NOMO-1 treated with DMSO at 0.1 percent for 48 hours (cell line): Measurements from ENCODE around the gene TMEM8B.

Experiments used
- DNase-seq: peaks from one replicate; lab custom pipeline; 2025; ENCODE audit not compliant: unreplicated experiment; lab: John Stamatoyannopoulos, UW

Gene TMEM8B

DNA sequence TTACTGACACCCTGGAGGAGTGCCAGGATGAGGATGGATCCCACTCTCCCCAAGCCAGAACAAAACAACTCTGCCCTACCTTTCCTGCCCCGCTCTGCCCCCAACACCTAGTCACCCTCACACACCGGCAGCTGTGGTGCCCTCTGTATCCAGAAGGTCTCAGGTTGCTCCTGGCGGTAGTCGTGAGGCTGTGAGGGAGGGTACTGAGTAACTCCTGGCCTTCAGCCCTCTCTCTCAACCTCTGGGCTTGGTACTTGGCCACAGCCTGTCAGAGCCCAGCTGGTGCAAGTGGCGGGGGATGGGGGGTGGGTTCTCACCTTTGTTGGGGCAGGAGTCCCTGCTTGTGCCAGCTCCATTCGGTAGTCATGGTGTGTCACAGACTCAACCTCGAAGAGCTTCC, 18.9 kb upstream of the TMEM8B start:
- DNase-seq: no peak

DNA sequence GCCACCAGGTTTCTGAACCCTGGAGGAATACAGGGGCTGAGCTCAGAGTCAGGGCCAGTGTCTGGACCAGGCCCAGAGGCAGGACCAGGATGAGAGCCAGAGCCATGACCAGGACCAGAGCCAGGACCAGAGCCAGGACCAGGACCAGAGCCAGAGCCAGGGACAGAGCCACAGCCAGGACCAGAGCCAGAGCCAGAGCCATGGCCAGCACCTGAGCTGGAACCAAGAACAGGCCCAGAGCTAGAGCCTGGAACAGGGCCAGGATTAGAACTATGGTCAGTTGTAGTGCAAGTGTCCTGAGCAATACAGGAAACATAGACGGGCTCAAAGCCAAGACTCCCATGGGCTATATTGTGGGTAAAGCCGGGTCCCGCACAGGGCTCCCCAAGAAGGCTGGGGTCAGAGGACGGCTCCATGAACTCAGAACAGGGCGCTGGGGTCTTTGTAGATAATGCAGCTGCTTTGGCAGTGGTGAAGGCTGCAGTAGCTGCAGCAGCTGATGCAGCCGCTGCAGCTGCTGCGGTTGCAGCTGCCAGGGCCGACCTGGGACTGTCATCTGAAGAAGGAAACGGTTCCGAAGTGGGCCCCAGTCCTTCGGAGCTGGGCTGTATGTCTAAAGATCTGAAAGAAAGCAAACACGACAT, 17.5 kb upstream of the TMEM8B start:
- DNase-seq: no peak

DNA sequence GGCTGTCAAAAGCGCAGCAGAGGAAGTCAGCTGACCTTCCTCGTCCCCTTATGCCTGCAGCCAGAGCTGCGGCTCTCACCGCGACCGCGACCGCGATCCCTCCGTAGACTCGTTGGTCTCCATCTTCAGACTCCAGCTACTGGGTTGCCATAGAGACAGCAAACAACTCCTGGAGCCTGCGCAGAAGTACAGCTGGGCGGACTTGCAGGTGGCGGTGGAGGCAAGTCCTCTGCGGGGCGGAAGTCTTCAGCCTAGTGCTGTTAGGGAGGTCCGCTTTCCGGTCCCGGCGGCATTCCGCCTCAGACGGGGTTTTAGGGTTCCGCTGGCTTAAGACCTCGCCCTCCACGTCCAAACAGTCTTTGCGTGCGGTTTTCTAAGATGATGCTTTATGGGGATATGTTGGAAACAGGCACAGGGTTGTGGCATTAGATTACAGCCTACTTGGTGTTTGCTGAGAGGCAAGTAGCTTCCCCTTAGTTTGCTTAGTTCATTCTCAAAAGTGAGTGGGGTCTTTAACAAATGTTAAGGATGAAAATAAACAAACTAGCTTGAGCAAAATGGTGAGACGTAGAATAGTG, 16.9 kb upstream of the TMEM8B start, which contains the start of gene SPAG8:
Gene SPAG8 (minus strand): TSS at position 238 of the 578 bp plus-strand sequence. CDS start 115 bp downstream, at position 123.
- peak; percentile 100 for DNase-seq

DNA sequence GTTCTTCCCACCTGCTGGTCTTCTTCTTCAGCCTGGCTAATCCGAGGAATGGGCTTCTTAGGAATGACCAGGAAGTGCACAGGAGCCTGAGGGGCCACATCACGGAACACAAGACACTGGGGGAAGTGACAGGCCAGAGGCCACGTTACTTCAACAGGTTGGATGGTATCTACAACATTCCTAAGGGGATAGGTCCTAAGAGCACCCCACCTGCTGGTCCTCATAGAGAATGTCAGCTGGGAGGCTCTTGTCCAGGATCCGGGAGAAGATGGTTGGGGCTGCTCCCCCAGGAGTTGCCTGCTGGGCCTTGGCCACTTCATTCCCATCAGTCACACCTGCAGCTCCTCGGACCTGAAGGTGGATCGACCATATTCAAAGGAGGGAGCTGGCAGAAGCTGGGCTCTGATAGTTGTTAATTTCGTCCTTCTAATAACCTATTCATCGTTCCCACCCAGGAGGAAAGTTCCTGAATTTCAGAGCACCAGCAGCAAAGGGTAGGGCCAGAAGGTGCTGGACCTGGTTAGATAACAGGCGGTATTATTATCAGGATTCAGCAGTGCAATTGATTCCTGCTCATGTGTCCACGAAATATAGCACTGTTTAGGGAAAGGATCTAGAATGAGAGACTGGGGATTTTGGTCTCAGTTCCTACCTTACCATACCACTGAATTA, 15.5 kb upstream of the TMEM8B start:
- DNase-seq: no peak

DNA sequence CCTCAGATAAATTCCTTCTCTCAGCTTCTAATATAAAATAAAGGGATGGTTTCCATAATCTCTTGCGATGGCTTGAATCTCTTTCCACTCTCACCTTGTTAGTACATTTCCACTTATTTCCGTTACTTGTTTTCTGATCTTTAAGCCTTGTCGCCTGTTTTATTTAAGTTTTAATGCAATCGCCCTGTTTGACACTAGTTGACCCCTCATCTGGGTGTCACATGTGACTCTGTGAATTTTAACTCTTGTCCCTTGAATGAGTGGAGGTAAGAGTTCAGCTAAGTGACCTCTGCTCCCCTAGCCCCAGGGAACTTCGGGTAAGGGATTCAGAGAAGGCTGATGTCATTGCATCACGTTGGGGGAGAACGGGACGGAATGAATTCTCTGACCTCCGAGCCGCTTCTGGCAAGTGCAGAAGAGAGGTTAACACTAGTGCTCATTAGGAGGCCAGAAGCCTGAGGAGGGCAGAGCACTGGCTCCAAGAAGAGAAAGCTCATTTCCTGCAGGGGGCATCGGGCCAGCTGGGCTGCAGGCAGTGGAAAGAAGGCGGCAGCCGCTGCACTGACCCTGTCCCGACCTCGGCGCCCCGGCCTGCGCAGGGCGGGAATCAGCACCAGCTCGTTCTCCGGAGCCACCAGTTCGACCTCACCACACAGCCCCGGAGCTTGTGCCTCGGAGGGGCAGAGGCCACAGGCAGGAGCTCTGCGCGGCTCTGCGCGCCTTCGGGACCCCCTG, 14.8 kb upstream of the TMEM8B start:
- peak; percentile 80 for DNase-seq

DNA sequence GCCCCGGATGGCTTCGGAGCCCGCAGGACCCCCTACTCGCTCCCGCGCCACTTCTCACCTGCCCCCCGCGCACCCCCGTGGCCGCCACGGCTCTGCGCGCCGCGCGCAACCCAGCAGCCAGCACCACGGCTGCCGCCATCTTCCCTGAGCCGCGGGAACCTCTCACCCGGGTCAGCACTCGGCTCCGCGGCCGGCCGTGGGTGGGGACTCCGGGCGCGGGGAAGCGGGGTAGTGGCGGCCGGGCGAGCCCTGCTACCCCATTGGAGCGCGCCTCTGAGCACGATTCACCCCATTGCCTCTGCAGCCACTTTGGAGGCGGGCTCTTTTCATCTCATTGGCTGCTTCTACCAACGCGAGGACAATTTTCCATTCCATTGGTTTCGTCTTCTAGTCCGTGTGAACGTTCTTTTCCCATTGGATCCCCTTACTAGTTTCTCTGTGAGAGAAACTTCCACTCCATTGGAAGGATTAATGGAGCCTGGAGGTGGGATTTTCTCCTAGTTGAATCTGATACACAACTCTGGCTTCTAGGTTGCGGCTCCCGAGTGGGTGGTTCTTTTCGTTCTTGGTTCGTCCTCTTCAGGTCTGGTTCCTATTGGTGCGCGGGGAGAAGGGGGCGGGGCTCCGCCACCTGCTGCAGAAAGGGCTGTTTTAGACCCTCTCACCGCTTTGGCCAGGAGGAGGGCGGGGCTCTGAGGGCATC, 14.0 kb upstream of the TMEM8B start, which contains the start of gene HINT2:
Gene HINT2 (minus strand): TSS at position 202 of the 703 bp plus-strand sequence. CDS start 63 bp downstream, at position 139.
- peak; percentile 100 for DNase-seq

DNA sequence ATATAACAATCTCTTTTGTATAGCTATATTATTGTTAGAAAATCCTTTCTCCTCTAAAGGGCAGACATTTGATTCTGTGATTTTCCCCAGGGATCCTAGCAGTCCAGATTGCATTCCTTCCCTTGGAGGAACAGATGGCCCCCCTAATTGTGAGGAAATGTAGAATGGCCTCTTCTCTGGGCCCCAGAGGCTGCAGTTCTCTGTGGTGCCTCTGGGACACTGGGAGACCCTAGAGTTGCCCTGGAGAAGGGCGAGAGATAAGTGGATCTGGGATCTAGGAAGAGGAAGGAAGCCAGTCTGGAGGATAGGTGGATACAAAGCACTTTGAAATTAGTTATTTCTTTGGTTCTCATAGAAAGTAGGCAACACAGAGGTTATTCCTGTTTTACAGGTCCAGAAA, 12.3 kb upstream of the TMEM8B start:
- DNase-seq: no peak

DNA sequence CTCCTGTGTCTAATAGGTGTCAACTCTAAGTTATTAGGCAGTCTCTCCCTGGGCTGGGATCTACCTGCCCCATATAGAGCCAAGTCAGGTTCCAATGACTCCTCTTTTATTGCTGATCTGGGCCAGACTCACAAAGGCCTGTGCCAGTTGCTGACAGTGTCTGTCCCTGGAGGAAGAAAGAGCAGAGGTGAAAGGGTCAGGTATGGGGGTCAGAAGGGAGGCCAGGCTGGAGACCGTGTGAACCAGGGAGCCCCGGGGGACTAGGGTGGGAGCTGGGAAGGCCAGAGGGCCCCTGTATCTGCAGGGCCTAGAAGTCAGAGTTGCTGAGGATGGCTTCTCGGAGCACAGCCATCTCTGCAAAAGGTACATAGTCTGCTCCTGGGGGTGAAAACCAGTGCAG, 10.7 kb upstream of the TMEM8B start:
- DNase-seq: no peak

DNA sequence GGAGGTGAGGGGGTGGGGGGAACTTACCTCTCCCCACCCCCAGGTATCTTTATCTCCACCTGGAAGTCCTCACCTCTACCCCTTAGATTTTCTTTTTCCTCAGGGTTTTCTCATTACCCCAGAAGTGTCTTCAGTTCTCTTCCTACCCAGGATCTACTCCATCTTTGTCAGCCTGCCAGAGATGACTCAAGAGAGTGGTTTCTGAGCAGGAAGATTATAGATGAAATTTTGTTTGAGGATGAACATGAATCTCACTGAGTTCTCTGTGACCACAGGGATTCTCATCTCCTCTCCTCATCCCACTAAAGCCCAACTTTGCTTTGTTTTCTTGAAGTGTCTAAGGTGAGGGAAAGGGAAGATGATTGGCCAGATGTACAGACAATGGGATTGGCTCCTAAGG, 9.0 kb upstream of the TMEM8B start:
- no peak for DNase-seq

DNA sequence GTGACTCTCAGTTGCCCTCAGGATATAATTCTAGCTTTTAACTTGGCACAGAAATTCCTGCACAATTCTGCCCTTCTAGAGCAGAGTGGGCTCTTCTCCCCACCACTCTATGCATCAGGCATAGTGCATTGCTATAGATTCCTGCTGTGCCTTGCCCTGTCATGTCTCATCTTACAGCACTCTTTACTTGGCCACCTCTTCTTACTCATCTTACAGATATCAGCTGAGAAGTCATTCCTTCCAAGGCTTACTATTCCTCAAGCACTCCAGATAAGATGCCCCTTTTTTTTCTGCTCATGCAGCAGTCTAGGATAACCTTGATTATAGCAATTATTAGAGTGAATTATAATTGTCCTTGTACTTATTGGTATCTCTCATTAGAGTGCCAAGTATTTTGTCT, 6.1 kb upstream of the TMEM8B start:
- no peak for DNase-seq

DNA sequence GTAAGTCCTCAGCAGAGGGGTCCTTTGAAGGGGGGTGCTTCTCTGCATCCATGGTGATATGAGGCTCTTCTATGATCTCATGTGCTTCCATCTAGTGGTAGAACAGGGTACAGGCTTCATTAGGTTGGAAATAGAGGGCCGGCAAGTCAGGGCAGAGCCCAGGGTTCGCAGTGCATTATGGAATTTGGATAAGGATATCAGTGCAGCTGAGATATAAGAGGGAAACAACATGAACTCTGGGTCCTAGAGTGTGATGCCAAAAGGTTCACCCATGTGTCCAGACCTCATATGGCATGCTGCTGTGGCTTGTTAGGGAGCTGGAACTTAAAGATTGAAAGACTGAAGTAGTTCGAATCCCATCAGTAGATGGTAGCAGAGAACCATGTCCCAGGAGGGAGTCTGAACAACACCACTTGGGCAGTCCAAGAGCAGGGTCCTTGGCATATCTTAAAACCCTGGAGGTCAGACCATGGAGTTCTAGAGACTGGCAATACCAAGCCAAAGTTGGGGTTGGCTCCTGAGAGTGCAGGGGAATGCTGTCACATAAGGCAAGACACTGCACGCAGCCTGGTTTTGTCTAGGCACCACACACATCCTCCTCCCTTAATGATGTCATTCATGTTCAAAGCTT, 2.8 kb upstream of the TMEM8B start:
- DNase-seq: peak; percentile 83

DNA sequence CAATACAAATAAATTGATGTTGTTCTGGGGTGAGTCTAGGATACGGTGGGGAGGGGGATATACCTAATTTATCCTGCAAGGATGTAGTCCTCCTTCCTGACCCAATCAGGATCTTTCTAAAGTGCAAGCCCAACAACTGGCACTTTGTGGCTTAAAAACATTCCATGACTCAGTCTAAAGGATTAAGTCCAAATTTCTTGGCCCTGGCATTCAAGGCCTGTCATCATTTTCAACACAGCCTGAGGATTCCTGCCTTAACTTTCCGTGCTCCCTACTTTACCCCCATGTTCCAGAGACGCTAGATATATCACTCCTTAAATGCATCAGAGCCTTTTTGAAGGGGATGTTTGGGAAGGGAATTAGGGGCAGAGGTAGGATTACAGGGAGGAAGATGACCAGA, 1.5 kb upstream of the TMEM8B start:
- DNase-seq: no peak

DNA sequence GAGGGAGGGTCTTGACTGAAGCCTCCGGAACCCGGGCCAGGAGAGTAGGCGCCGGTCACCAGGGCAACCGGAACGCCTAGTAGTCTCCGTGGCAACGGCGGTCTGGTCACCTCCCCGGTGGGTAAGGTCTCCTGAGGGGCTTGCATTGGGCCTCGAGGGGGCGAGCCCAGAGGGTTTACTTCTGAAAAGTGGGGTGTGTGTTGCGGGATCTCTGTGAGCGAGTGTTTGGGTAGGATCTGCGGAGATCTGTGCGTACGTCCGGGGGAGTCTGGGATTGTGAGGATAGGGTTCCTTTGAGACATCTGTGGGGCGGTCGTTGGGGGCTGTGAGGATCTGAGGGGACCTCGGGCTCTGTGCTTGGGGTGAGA, 328 bp upstream of the TMEM8B start, which contains the start of gene FAM221B:
Gene FAM221B (minus strand): TSS at position 17 of the 368 bp plus-strand sequence. CDS start 2,571 bp downstream, outside the sequence.
- no peak for DNase-seq

DNA sequence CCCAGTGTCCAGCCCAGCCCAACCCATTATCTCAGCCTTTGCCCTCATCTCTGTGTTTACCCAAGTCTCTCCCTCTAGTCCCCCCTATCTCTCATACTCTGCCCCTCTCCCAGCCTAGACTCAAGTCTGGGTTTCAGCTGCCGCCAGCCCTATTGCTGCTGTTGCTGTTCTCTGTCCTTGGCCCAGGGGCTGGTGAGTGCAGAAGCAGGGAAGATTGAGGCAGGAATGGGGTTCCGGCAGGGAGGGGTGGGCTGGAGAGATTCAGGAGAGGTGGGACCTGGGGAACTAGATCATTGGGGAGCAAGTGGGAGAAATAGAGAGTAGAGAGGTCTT, 702 bp downstream of the TMEM8B start:
- DNase-seq: no peak

DNA sequence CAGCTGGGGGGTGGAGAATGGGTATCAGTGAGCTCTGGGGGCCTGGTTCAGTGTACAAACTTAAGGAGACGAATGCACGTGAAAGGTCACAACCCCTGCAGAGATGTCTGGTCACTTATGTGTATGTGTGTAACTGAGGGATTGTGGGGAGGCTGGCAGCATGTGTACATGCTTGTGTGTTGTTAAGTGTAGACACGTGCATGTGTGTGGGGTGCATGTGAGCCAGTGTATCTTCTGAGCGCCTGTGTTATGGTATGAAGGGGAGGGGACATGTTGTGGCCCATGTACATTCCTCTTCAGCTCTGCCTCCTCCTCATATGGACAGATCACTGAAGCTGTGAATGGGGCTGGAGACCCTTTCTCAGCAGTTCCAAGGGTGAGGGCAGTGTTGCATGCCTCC, 2.0 kb downstream of the TMEM8B start:
- DNase-seq: no peak

DNA sequence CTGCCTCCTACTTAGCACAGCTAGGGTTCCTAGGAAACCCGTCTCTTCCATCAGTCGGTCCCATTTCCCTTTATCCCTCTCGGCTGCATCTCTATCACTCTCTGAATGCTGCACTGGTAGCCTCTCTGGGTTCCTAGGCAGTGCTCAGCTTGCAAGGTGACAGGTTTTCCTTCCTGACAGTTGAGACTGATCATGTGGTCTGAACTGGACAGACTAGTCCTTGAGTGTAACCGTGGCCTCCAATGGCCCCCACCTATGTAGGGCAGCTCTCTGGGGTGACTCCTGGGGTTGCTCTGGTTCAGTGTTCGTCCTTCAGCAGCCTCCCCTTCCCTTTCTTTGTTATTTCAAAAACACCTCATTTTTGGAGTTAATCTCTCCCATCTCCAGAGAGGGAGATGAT, 3.8 kb downstream of the TMEM8B start:
- no peak for DNase-seq

DNA sequence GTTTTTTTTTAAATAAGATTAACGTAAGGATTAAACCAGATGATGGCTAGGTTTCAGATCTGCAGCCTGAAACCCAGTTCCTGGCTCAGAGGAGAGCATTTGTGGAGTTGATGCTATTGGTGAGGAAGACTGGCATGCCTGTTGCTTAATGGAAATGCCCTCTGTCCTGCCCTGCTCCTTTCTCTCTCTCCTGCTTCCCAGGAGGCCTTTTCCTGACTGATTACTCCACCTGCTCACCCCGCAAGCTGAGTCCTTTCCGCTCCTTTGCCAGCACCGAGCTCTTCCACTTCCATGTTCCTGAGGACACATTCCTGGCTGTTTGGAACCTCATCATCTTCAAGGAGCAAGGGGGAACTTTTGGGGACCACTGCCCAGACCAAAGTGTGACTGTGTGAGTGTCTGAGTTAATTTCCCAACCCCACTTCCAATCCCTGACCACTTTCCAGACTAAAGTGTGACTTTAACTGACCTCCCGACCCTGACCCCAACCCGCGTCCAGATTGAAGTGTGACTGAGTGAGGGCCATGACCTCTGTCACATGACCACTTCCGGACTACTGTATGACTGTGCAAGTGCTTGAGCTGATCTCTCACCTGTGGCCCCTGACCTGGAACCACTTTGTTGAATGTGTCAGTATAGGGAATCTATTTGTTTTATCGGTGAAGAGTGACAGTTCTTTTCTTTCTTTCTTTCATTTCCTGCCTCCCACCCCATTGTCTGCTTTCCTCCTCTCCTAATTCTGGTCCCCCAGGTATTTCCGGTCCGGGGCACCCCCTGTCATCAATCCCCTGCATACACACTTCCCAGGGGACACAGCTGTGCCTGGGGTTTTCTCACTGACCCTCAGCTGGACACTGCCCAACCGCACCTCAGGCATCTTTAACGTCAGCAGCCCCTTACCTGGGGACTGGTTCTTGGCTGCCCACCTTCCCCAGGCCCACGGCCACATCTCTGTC, 5.5 kb downstream of the TMEM8B start:
- no peak for DNase-seq

DNA sequence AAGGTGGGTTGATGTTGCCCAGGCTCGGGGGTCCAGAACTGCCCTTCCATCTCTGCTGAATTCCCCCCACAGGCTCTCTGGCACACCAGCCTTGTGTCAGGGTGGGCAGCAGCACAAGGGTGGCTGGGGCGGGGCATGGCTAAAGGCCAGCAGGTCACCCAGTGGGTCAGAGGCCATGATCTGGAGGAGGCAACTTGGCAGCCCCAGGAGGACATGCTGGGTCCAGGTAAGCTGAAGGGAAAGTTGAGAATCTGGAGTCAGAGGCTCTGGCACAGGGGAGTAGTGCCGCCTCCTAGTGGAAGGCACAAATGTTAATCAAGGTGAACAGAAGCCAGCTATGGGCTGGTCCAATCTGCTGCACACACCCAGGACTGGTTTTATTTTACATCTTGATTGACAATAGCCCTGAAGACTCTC, 6.2 kb downstream of the TMEM8B start:
- DNase-seq: no peak

DNA sequence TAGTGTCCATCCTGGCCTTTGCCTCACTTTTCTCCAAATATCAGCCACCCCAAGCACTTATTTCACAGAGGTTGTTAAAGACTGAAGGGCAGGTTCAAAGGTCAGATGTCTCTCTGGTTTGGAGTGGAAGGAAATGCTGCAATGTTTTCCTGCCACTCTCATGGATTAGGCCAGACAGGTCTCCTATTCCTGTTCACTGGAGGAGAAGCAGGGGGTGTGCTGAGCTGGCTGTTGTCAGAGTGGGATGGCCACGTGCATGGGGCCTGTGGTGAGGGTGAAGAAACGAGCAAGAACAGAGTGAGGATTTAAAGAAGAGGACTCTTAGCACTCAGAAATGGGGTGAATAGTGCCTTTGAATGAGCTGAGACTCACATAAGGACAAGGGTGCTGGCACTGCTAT, 6.7 kb downstream of the TMEM8B start:
- no peak for DNase-seq

DNA sequence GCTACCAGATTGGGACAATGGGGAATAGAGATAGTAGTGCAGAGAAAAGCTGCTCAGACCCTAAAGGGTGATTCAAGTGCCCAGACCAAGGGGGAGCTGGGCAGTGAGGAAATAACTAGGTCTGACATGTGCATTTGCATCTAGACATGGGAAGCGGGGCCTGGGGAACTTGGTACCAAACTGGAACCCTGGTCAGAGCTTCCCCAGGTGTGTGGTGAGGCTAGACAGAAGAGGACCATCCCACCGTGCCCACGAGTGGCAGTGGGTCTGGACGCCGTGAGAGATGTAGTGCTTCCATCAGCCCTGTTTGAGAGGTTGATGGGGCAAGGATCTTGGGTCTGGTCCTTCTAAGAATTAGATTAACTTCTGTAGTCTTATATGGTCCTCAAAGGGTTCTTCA, 7.6 kb downstream of the TMEM8B start:
- no peak for DNase-seq
